Common myeloid progenitor, CD34-positive (primary cell): ENCODE data around the gene MT1B.
A peak's percentile ranks its signal among the peaks of the same experiment; 100 is the strongest.
"Not testable (repeated sequence)": the region's sequence is repeated elsewhere in the genome, so short reads cannot be mapped to it uniquely, and the experiment has no call there.

Experiments
- CTCF ChIA-PET: fragments of 350-600 bp; sonication (Branson Sonifier 250); formaldehyde crosslinking; loops from one replicate; lab custom pipeline; 2021; ENCODE audit warnings: antibody characterized with exemption; lab: Charles Lee
- POLR2A ChIA-PET: fragments of 350-600 bp; sonication (Branson Sonifier 250); formaldehyde crosslinking; loops from one replicate; lab custom pipeline; 2021; ENCODE audit warnings: antibody characterized with exemption; lab: Charles Lee
- DNase-seq, 3 donors: peaks; one replicate each; pipeline versions ENCODE4 v3.0.0 to v3.0.0-alpha.2; 2013
- H3K27ac ChIP-seq, 2 experiments: 1 replicate in 1 of 2; 2 replicates in 1 of 2; pipeline ENCODE4 v1.7.0; 2013; ENCODE audit warnings: inconsistent platforms in 2 of 2, low read length in 2 of 2, mild to moderate bottlenecking in 2 of 2, low read depth in 1 of 2, moderate library complexity in 1 of 2; ENCODE audit not compliant: severe bottlenecking in 2 of 2, insufficient read depth in 1 of 2, poor library complexity in 1 of 2
- H3K27me3 ChIP-seq, 5 experiments: replicated peaks in 2 of 5; 1 replicate in 3 of 5; 2 replicates in 2 of 5; pipeline versions ENCODE4 v1.6.1 to v1.7.0; 2013; ENCODE audit warnings: low read length in 4 of 5, mild to moderate bottlenecking in 2 of 5, moderate library complexity in 2 of 5, inconsistent platforms in 1 of 5; ENCODE audit not compliant: insufficient read depth in 5 of 5, control insufficient read depth in 4 of 5
- H3K36me3 ChIP-seq, 4 experiments: 1 replicate in 2 of 4; 2 replicates in 2 of 4; pipeline versions ENCODE4 v1.6.1 to v1.7.0; 2013; ENCODE audit warnings: low read length in 3 of 4, control low read depth in 1 of 4, mild to moderate bottlenecking in 1 of 4; ENCODE audit not compliant: control insufficient read depth in 4 of 4, insufficient read depth in 4 of 4
- H3K4me1 ChIP-seq, 4 experiments: 1 replicate in 3 of 4; 2 replicates in 1 of 4; pipeline versions ENCODE4 v1.6.1 to v1.7.1; 2013; ENCODE audit warnings: low read length in 3 of 4, mild to moderate bottlenecking in 3 of 4, control low read depth in 1 of 4, inconsistent platforms in 1 of 4, moderate library complexity in 1 of 4; ENCODE audit not compliant: control insufficient read depth in 4 of 4, insufficient read depth in 4 of 4; ENCODE audit errors: control extremely low read depth in 1 of 4
- H3K4me3 ChIP-seq, 7 experiments: 1 replicate in 4 of 7; 2 replicates in 3 of 7; pipeline versions ENCODE4 v1.5.1 to v1.7.0; 2013; ENCODE audit warnings: mild to moderate bottlenecking in 7 of 7, low read length in 6 of 7, moderate library complexity in 6 of 7, inconsistent platforms in 2 of 7, low read depth in 2 of 7, control low read depth in 1 of 7; ENCODE audit not compliant: insufficient read depth in 4 of 7, control insufficient read depth in 1 of 7; ENCODE audit errors: extremely low read depth in 1 of 7
- H3K9me3 ChIP-seq, 5 experiments: 1 replicate in 4 of 5; 2 replicates in 1 of 5; pipeline versions ENCODE4 v1.6.1 to v1.7.1; 2013; ENCODE audit warnings: low read length in 4 of 5, mild to moderate bottlenecking in 2 of 5, inconsistent platforms in 1 of 5, low read depth in 1 of 5, moderate library complexity in 1 of 5; ENCODE audit not compliant: control insufficient read depth in 4 of 5, insufficient read depth in 2 of 5; ENCODE audit errors: control extremely low read depth in 1 of 5
- WGBS: methylation state at CpG from one replicate; pipeline ENCODE4 v1.1.5; 2013; ENCODE audit not compliant: insufficient coverage; 5-methylcytosine and 5-hydroxymethylcytosine counted together

Gene MT1B

DNA sequence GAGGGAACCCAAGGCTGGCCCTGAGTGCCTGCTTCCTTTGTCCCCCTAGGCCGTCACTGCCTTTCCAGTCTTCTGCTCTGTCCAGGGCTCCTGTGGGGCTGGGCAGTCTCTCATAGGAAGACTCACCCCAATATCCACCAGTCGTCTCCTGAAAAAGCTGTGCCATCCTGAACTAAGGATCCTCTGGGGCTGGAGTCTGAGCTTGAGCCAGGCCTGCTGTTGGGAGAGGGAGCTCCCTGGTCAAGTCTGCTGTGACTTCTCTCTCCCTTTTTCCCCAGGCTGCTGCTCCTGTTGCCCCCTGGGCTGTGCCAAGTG, 18.9 kb downstream of the MT1B start:
- 71% methylated on average over 2 of the region's 2 CpGs for WGBS
- CTCF ChIA-PET, result interaction anchor here (1.0 to 7.2 kb wide), 4 partner anchors 9 to 32 kb away, joined by 3 to 42 read pairs (median 4); partner anchors contain the start of gene MT1X
- H3K36me3 ChIP-seq, result no peaks in the 10 kb centered on the region
- POLR2A ChIA-PET, result interaction anchor here (0.6 kb wide), 1 partner anchor 68 kb away, joined by 3 read pairs; no protein-coding TSS in a partner anchor
- H3K9me3 ChIP-seq, result no peaks in the 10 kb centered on the region
- H3K4me3 ChIP-seq, result no peak overlapping the region
- peaks cover 0 to 19% (median 6%) of the 10 kb centered on the region in 4 experiments for H3K4me1 ChIP-seq
- H3K27ac ChIP-seq, result no peak overlapping the region
- no peak for DNase-seq
- peaks cover 8 to 92% (median 48%) of the 10 kb centered on the region in 5 experiments for H3K27me3 ChIP-seq

DNA sequence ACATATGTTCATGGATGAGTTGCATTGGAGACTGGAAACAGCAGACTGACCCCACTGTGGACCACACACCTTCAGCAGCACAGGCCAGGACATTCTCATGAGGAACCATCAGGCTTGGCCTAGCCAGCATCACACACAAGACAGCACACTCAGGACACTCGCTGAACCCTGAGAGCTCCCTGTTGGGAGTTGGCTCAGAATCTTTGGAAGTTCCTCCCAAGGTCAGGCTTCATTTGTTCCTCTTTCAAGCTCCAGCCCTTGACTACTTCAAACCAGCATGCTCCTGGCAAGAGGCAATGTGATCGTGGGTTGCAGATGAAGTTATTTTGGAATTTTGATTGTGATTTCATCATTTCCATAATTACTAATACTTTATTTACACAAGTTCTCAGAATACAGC, 20.0 kb downstream of the MT1B start:
- H3K36me3 ChIP-seq, H3K9me3 ChIP-seq, H3K27ac ChIP-seq, H3K4me3 ChIP-seq, POLR2A ChIA-PET, DNase-seq: not testable (repeated sequence)
- CTCF ChIA-PET, result interaction anchor here (2.0 to 7.2 kb wide), 2 partner anchors 11 to 30 kb away, joined by 4 to 42 read pairs; partner anchors contain the start of gene MT1X
- whole genome bisulfite sequencing, result 100% methylated on average over 1 of the region's 2 CpGs
- peaks cover 0 to 27% (median 12%) of the 10 kb centered on the region in 4 experiments for H3K4me1 ChIP-seq
- H3K27me3 ChIP-seq, result peaks cover 8 to 90% (median 46%) of the 10 kb centered on the region in 5 experiments

- POLR2A ChIA-PET, DNase-seq, H3K9me3 ChIP-seq, H3K4me3 ChIP-seq, H3K27ac ChIP-seq, H3K36me3 ChIP-seq: not testable (repeated sequence)
- 100% methylated on average over 2 of the region's 3 CpGs for WGBS
- CTCF ChIA-PET, result interaction anchor here (1.2 to 7.2 kb wide), 4 partner anchors 11 to 121 kb away, joined by 4 to 42 read pairs (median 5); partner anchors contain the start of gene MT1X
- H3K4me1 ChIP-seq, result peaks cover 0 to 27% (median 12%) of the 10 kb centered on the region in 4 experiments
- peaks cover 8 to 90% (median 45%) of the 10 kb centered on the region in 5 experiments for H3K27me3 ChIP-seq
Measured at GRCh38 chr16:56672171-56672570, 20.5 kb downstream of the MT1B start.

GRCh38 chr16:56672761-56673536, 21.3 kb downstream of the MT1B start:
- DNase-seq, result no peak
- POLR2A ChIA-PET, result no interaction called here
- Histone ChIP-seq H3K27ac (no peak overlapping the region), H3K36me3 (no peaks in the 10 kb centered on the region), H3K4me3 (no peak overlapping the region), H3K4me1 (peaks cover 0 to 22% (median 9%) of the 10 kb centered on the region in 4 experiments), H3K27me3 (peaks cover 8 to 88% (median 37%) of the 10 kb centered on the region in 5 experiments), H3K9me3 (no peaks in the 10 kb centered on the region)
- 94% methylated on average over 8 of the region's 11 CpGs for WGBS
- CTCF ChIA-PET, result interaction anchor here (0.9 to 7.2 kb wide), 8 partner anchors 11 to 120 kb away, joined by 3 to 42 read pairs (median 6); no protein-coding TSS in a partner anchor

GRCh38 chr16:56673921-56674320, 22.2 kb downstream of the MT1B start:
- ChIA-PET POLR2A (no interaction called here), CTCF (interaction anchor here (0.9 to 7.2 kb wide), 7 partner anchors 10 to 119 kb away, joined by 5 to 42 read pairs (median 6); no protein-coding TSS in a partner anchor)
- H3K27me3 ChIP-seq, result peaks cover 8 to 82% (median 28%) of the 10 kb centered on the region in 5 experiments
- no peaks in the 10 kb centered on the region for H3K9me3 ChIP-seq
- 34% methylated on average over 11 of the region's 12 CpGs for WGBS
- H3K4me1 ChIP-seq, result peaks cover 0 to 19% (median 7%) of the 10 kb centered on the region in 4 experiments
- H3K36me3 ChIP-seq, result no peaks in the 10 kb centered on the region
- H3K4me3 ChIP-seq, result no peak overlapping the region
- DNase-seq, result peak; percentile 50 to 73 (median 71)
- no peak overlapping the region for H3K27ac ChIP-seq

- H3K36me3 ChIP-seq, H3K9me3 ChIP-seq, H3K4me3 ChIP-seq, POLR2A ChIA-PET, H3K27ac ChIP-seq: not testable (repeated sequence)
- Histone ChIP-seq H3K4me1 (peaks cover 0 to 14% (median 7%) of the 10 kb centered on the region in 4 experiments), H3K27me3 (peaks cover 8 to 77% (median 24%) of the 10 kb centered on the region in 5 experiments)
- DNase-seq, result peak in 1 of 3 donors; percentile 28
- CTCF ChIA-PET, result interaction anchor here (0.9 to 7.2 kb wide), 5 partner anchors 9 to 115 kb away, joined by 5 to 42 read pairs (median 6); no protein-coding TSS in a partner anchor
- WGBS, result 61% methylated on average over 4 of the region's 6 CpGs
Measured at GRCh38 chr16:56674570-56674969, 22.9 kb downstream of the MT1B start.
